Tibial nerve (tissue), 4 donors: ENCODE data around the gene DNAI7. TPM values are rescaled to one million over a fixed set of nuclear protein-coding genes. Genes with fewer than 3 reads are reported as not detected.

Experiments used
- DNase-seq, 2 donors: peaks; one replicate each; pipeline ENCODE4 v3.0.0-alpha.2; 2019; ENCODE audit warnings: low spot score in 2 of 2
- H3K27ac ChIP-seq, 4 donors: fragments of 200-600 bp; sonication (generic) in 3 of 4; one replicate each; pipeline ENCODE4 v1.5.1; 2017 to 2019; ENCODE audit warnings: mild to moderate bottlenecking in 1 of 4
- H3K27me3 ChIP-seq, 2 donors: fragments of 200-600 bp; sonication (generic) in 1 of 2; one replicate each; pipeline versions ENCODE4 v1.5.1 to v1.6.0; 2017 to 2019
- H3K36me3 ChIP-seq, 3 donors: fragments of 200-600 bp; sonication (generic); one replicate each; pipeline ENCODE4 v1.5.1; 2018 to 2019
- H3K4me1 ChIP-seq, 4 donors: fragments of 200-600 bp; sonication (generic) in 3 of 4; one replicate each; pipeline ENCODE4 v1.5.1; 2017 to 2019
- H3K4me3 ChIP-seq, 4 donors: fragments of 200-600 bp; sonication (generic) in 3 of 4; one replicate each; pipeline ENCODE4 v1.5.1; 2017 to 2019; ENCODE audit warnings: mild to moderate bottlenecking in 1 of 4, moderate library complexity in 1 of 4
- H3K9me3 ChIP-seq, 4 donors: fragments of 200-600 bp; sonication (generic) in 3 of 4; one replicate each; pipeline ENCODE4 v1.5.1; 2017 to 2019
- EP300 ChIP-seq, 2 donors: sonication (generic); formaldehyde crosslinking; IDR thresholded peaks; one replicate each; pipeline ENCODE4 v1.6.1; 2017; ENCODE audit warnings: antibody characterized with exemption in 2 of 2, mild to moderate bottlenecking in 1 of 2
- POLR2A ChIP-seq, 2 donors: fragments of 450-650 bp; IDR thresholded peaks; one replicate each; pipeline ENCODE4 v1.6.1; 2017; ENCODE audit warnings: antibody characterized with exemption in 2 of 2, mild to moderate bottlenecking in 2 of 2, moderate library complexity in 2 of 2
- WGBS, 2 donors: methylation state at CpG; one replicate each; pipeline ENCODE4 v1.1.5; 2018; 5-methylcytosine and 5-hydroxymethylcytosine counted together
- total RNA-seq, 4 donors: library from RNA; depleted of rRNA; stranded (reverse); fragments of >200 nt; gene quantifications; one replicate each; pipeline ENCODE4 v1.1.0, GENCODE V29; 2016
- TF ChIP-seq, protein P1 (sequence below), 5 experiments: fragments of 200-600 bp in 3 of 5; fragments of 450-650 bp in 2 of 5; sonication (generic) in 3 of 5; IDR thresholded peaks; one replicate each; pipeline ENCODE4 v1.5.1; 2016 to 2019; ENCODE audit warnings: antibody characterized with exemption in 5 of 5, mild to moderate bottlenecking in 3 of 5, moderate library complexity in 2 of 5

DNAI7 gene
- total RNA-seq, 4 donors from 2014 or later, result 0.21 to 2.0 TPM; not detected in 2

DNA sequence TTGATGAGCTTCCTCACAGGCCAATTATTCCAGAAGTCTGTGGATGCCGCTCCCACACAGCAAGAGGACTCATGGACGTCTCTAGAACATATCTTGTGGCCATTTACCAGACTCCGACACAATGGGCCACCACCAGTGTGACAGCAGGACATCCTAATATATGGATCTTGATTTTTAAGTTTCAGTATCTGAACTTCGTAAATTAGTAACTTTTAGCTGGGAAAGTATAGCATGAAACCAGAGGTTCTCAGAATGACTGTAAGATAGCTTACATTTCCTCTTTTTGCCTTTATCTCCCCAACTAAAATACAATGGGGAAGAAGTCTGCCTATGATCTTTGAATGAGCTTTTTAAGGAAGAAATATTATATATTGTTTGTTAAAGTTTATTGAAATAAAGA lies 87.0 kb downstream of the DNAI7 start:
- no peak for DNase-seq
- WGBS, 2 donors, result 78 to 81% methylated on average over 4 of the region's 4 CpGs
- peaks cover 0 to 4% (median 0%) of the 10 kb centered on the region in 3 donors for H3K36me3 ChIP-seq
- H3K4me1 ChIP-seq, result no peaks in the 10 kb centered on the region
- no peaks in the 10 kb centered on the region for H3K9me3 ChIP-seq
- no peak overlapping the region for H3K27ac ChIP-seq
- H3K4me3 ChIP-seq, result no peak overlapping the region
- no peak for TF ChIP-seq EP300 (IDR thresholded peaks at IDR 0.05)
- TF ChIP-seq POLR2A (IDR thresholded peaks at IDR 0.05), result no peak
- TF ChIP-seq, protein P1, sequence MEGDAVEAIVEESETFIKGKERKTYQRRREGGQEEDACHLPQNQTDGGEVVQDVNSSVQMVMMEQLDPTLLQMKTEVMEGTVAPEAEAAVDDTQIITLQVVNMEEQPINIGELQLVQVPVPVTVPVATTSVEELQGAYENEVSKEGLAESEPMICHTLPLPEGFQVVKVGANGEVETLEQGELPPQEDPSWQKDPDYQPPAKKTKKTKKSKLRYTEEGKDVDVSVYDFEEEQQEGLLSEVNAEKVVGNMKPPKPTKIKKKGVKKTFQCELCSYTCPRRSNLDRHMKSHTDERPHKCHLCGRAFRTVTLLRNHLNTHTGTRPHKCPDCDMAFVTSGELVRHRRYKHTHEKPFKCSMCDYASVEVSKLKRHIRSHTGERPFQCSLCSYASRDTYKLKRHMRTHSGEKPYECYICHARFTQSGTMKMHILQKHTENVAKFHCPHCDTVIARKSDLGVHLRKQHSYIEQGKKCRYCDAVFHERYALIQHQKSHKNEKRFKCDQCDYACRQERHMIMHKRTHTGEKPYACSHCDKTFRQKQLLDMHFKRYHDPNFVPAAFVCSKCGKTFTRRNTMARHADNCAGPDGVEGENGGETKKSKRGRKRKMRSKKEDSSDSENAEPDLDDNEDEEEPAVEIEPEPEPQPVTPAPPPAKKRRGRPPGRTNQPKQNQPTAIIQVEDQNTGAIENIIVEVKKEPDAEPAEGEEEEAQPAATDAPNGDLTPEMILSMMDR (IDR thresholded peaks at IDR 0.05), result no peak
- H3K27me3 ChIP-seq, result no peaks in the 10 kb centered on the region

DNA sequence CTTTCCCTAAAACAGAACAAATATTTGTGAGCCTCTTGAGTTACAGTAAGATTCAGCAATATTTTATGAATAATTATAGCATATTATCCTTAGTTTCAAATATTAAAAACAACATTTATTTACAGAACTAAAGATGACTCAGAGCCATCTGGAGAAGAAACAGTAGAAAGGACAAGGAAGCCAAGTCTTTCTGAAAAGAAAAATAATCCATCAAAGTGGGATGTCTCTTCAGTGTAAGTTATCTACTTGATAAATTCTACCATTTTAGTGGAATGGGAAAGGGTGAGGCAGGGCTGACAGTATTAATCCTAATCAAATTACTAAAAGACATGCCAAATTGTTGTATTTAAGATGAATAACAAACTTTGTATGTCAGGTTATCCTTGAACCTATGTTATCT lies 88.1 kb downstream of the DNAI7 start:
- no peak overlapping the region for H3K4me3 ChIP-seq
- H3K27ac ChIP-seq, result no peak overlapping the region
- DNase-seq, result no peak
- H3K4me1 ChIP-seq, result no peaks in the 10 kb centered on the region
- peaks cover 0 to 4% (median 0%) of the 10 kb centered on the region in 3 donors for H3K36me3 ChIP-seq
- H3K27me3 ChIP-seq, result no peaks in the 10 kb centered on the region
- TF ChIP-seq, protein P1 (IDR thresholded peaks at IDR 0.05), result no peak
- no peak for TF ChIP-seq POLR2A (IDR thresholded peaks at IDR 0.05)
- no peak for TF ChIP-seq EP300 (IDR thresholded peaks at IDR 0.05)
- H3K9me3 ChIP-seq, result no peaks in the 10 kb centered on the region

DNA sequence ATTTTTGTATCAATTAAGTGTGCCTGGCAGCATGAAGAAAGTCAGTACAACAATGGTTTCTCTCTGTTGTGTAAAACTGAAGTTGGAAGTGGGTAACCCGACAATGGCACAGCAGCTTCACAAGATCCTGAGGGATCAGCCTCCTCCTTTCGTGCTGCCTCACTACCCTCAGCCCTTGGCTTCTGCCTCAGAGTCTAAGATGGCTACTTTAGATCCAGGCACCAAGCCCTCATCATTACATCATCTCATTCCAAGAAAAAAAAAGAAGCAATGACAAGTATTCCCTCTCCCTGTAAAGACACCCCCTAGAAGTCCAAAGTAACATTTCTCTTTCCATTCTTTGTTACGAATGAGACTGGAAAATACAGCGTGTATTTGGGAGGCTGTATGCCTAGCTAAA lies 92.6 kb downstream of the DNAI7 start:
- H3K4me3 ChIP-seq, result no peak overlapping the region
- peaks cover 0 to 4% (median 0%) of the 10 kb centered on the region in 3 donors for H3K36me3 ChIP-seq
- TF ChIP-seq EP300 (IDR thresholded peaks at IDR 0.05) (no peak), POLR2A (IDR thresholded peaks at IDR 0.05) (no peak)
- TF ChIP-seq, protein P1 (IDR thresholded peaks at IDR 0.05), result no peak
- H3K4me1 ChIP-seq, result no peaks in the 10 kb centered on the region
- no peak for DNase-seq
- no peak overlapping the region for H3K27ac ChIP-seq
- no peaks in the 10 kb centered on the region for H3K27me3 ChIP-seq
- H3K9me3 ChIP-seq, result no peaks in the 10 kb centered on the region
- WGBS, 2 donors, result 56 to 76% methylated on average over 4 of the region's 4 CpGs

DNA sequence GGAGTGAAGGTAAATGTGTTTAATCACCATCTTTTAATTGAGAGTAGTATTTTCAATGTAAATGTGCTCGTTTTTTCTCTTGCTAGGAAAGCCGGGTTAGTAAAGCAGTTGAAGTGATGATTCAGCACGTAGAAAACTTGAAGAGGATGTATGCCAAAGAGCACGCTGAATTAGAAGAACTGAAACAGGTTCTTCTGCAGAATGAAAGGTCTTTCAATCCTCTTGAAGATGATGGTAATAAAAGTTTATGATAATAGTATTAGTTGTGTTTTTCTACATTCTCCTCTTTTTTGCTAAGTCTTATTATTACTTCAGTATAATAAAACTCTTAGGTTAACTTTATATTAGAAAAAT lies 93.9 kb downstream of the DNAI7 start:
- H3K27me3 ChIP-seq, result no peaks in the 10 kb centered on the region
- no peak overlapping the region for H3K27ac ChIP-seq
- TF ChIP-seq, protein P1 (IDR thresholded peaks at IDR 0.05), result no peak
- no peak for TF ChIP-seq EP300 (IDR thresholded peaks at IDR 0.05)
- TF ChIP-seq POLR2A (IDR thresholded peaks at IDR 0.05), result no peak
- H3K4me3 ChIP-seq, result no peak overlapping the region
- H3K9me3 ChIP-seq, result no peaks in the 10 kb centered on the region
- peaks cover 0 to 4% (median 0%) of the 10 kb centered on the region in 3 donors for H3K36me3 ChIP-seq
- WGBS, 2 donors, result 72 to 75% methylated on average over 4 of the region's 4 CpGs
- H3K4me1 ChIP-seq, result no peaks in the 10 kb centered on the region
- no peak for DNase-seq

DNA sequence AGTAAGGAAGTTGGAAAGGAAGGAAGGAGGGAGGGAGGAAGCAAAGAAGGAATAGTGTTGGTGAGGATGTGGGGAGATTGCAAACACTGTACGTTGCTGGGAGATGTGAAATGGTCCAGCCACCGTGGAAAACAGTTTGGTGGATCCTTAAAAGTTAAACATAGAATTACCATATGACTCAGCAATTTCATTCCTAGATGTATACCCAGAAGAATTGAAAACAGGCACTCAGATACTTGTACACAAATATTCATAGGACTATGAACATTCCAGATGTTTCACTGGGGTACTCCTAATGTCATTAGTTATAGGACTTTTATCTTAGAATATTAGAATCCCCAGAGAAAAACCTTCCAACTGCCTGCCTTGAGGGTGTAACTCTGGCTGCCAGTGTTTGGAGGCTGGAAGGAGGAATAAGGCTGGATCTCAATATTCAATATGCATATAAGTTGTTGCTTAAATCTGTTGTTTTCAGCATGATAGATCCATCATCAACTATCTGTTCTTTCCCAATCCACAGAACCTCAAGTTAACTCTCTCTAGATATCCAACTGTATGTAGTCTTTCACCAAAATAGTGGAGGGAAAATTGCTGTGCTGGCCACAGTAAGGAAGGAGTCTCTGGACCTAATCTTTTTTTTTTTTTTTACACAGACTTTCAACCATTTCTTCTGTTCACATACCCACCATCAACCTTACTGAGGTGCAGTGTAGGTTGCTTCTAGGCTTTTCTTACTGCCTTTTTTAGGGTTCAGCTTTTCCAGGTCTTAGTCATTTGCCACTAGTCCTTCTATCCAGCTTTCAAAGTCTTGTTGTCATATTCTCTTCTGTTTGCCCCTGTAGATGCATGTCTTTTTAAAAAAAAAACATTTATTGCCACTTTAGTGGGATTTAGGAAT lies 94.5 kb downstream of the DNAI7 start:
- H3K27me3 ChIP-seq, result no peaks in the 10 kb centered on the region
- 59 to 72% methylated on average over 2 of the region's 2 CpGs for WGBS, 2 donors

More for the DNA sequence above, 94.5 kb downstream of the DNAI7 start:
- Histone ChIP-seq H3K27ac (no peak overlapping the region), H3K4me1 (no peaks in the 10 kb centered on the region), H3K4me3 (no peak overlapping the region), H3K9me3 (no peaks in the 10 kb centered on the region), H3K36me3 (peaks cover 0 to 4% (median 0%) of the 10 kb centered on the region in 3 donors)
- DNase-seq, result no peak
- TF ChIP-seq EP300 (IDR thresholded peaks at IDR 0.05), result no peak
- TF ChIP-seq, protein P1 (IDR thresholded peaks at IDR 0.05), result no peak
- no peak for TF ChIP-seq POLR2A (IDR thresholded peaks at IDR 0.05)
